GM12892 (cell line): ENCODE results near the gene PRDX3.

ENCODE experiments used
- POLR2A ChIP-seq: IDR thresholded peaks from 2 replicates; pipeline ENCODE4 v1.6.1; 2011; ENCODE audit warnings: low read depth, low read length, control low read depth
- POLR2AphosphoS5 ChIP-seq: IDR thresholded peaks from 2 replicates; pipeline ENCODE4 v1.6.1; 2011; ENCODE audit warnings: low read depth, low read length, control low read depth
- TAF1 ChIP-seq: IDR thresholded peaks from 2 replicates; pipeline ENCODE4 v1.6.1; 2011; ENCODE audit warnings: low read depth, mild to moderate bottlenecking, control low read depth, low read length, borderline replicate concordance

DNA sequence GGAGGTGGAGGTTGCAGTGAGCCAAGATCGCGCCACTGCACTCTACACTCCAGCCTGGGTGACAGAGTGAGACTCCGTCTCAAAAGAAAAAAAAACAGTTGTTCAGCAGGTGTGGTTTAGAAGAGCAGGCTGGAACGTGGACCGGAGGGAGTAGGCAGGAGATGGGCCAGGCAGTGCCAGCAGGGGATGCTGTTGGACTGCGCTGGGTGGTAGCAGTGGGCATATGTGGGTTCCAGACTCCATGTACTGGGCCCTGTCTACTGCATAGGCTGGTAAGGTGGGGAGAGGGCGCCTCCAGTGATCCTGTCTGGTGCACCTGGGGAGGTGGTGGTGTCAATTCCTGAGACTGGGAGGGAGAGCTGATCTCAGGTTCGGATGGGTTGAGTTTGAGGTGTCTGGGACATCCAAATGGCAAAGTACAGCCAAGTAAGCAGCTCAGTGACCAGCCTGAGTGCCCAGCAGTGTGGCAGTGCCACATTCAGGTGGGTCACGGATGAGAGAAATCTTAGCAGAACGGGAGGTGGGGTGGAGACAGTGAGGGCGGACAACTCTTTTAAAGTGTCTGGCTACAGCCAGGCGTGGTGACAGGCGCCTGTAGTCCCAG, 39.0 kb downstream of the PRDX3 start:
- TF ChIP-seq TAF1 (no peak), POLR2A (no peak), POLR2AphosphoS5 (no peak)
